Fibroblast of lung (primary cell): Measurements from ENCODE around the gene ZBTB8A.

Source experiments
- CTCF ChIP-seq, 2 donors: IDR thresholded peaks in 1 of 2; conservative IDR thresholded peaks in 1 of 2; 1 replicate in 1 of 2; 2 replicates in 1 of 2; pipeline ENCODE4 v1.5.1; 2011 to 2012; ENCODE audit warnings: low read length in 2 of 2, control low read depth in 1 of 2, inconsistent platforms in 1 of 2, low read depth in 1 of 2, mild to moderate bottlenecking in 1 of 2
- EZH2 ChIP-seq: IDR thresholded peaks from 2 replicates; pipeline ENCODE4 v1.5.1; 2012; ENCODE audit warnings: low read length, control low read depth, mild to moderate bottlenecking; ENCODE audit errors: missing control alignments

- TF ChIP-seq CTCF (conservative IDR thresholded peaks at IDR 0.05 in 1 of 2, IDR thresholded peaks at IDR 0.05 in 1 of 2; ENCODE audit: low read depth in 1 of 2, low read length in 2 of 2) (no peak), EZH2 (no peak)
These were observed 40.5 kb upstream of the ZBTB8A start for GRCh38 chr1:32498751-32499150.
